GM18868 (cell line): ENCODE measurements around the gene SETD7.
"Not testable (repeated sequence)": the region's sequence is repeated elsewhere in the genome, so short reads cannot be mapped to it uniquely, and the experiment has no call there.

ENCODE experiments used
- ATAC-seq: cut with Tn5 transposase; IDR thresholded peaks from one replicate; pipeline ENCODE4 v1.9.1; 2021; ENCODE audit warnings: mild to moderate bottlenecking, moderate library complexity; ENCODE audit not compliant: unreplicated experiment

Gene SETD7

GRCh38 chr4:139470295-139470694 is 85.7 kb downstream of the SETD7 start:
- no peak for ATAC-seq

- ATAC-seq: no peak
Measured at GRCh38 chr4:139469869-139470268, 86.2 kb downstream of the SETD7 start.

- no peak for ATAC-seq
Measured at GRCh38 chr4:139469216-139469615, 86.8 kb downstream of the SETD7 start.

DNA sequence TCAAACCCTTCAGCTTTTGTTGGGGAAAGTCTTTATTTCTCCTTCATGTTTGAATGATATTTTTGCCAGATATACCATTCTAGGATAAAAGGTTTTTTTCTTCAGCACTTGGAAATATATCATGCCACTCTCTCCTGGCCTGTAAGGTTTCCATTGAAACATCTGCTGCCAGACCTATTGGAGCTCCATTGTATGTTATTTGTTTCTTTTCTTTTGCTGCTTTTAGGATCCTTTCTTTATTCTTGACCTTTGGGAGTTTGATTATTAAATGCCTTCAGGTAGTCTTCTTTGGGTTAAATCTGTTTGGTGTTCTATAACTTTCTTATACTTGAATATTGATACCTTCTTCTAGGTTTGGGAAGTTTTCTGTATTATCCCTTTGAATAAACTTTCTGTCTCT is 87.3 kb downstream of the SETD7 start:
- ATAC-seq: not testable (repeated sequence)

DNA sequence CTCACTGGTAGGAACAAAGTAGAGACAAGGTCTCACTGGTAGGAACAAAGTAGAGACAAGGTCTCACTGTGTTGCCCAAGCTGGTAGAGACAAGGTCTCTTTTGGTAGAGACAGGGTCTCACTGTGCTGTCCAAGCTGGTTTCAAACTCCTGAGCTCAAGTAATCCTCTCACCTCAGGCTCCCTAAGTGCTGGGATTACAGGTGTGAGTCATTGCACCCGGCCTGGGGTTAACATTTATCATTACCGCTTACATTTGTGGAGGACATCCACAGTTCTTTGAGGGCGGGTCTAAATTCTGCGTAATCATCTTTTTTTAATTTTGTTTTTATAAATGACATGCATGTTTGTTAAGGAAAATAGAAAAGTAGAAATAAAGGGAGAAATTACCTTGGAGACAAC is 90.1 kb downstream of the SETD7 start:
- ATAC-seq: no peak

- ATAC-seq: not testable (repeated sequence)
Measured at GRCh38 chr4:139464512-139464911, 91.5 kb downstream of the SETD7 start.

DNA sequence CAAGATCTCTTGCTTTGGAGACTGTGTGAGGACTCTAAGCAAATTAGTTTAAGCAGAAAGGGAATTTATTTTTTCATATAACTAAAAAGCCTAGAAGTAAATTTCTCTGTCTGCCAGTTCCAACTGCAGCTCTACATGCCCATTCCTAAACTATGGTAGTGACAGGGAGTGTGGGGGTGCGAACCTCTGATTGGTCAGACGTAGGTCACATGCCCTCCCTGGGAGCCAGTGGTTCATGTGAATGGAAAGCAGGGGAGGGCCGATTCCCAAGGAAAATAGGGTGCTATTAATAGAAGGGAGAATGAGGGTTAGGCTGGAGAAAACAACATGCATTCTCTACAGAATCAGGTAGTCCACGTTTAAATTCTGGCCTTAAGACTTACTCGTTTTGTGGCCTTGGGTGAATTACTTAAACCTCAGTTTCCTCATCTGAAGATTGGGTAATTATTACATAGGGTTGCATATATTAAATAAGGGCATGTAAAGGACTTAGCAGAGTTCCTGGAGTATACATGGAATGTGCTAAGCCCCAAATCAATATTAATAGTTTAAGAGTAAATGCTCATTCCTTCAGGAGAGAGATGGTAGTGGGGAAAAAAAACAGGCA is 94.9 kb downstream of the SETD7 start:
- ATAC-seq: no peak

- ATAC-seq: no peak
Measured at GRCh38 chr4:139460565-139460964, 95.5 kb downstream of the SETD7 start.

GRCh38 chr4:139458999-139459398 is 97.0 kb downstream of the SETD7 start:
- no peak for ATAC-seq

DNA sequence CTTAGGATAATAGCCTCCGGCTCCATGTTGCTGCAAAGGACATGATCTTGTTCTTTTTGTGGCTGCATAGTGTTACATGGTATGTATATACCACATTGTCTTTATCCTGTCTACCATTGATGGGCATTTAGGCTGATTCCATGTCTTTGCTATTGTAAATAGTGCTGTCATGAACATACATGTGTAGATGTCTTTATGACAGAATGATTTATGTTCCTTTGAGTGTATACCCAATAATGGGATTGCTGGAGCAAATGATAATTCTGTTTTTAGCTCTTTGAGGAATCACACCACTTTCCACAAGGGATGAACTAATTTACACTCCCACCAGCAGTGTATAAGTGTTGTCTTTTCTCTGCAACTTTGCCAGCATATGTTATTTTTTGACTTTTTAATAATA is 97.5 kb downstream of the SETD7 start:
- no peak for ATAC-seq

GRCh38 chr4:139457318-139457717 is 98.7 kb downstream of the SETD7 start:
- ATAC-seq: no peak

DNA sequence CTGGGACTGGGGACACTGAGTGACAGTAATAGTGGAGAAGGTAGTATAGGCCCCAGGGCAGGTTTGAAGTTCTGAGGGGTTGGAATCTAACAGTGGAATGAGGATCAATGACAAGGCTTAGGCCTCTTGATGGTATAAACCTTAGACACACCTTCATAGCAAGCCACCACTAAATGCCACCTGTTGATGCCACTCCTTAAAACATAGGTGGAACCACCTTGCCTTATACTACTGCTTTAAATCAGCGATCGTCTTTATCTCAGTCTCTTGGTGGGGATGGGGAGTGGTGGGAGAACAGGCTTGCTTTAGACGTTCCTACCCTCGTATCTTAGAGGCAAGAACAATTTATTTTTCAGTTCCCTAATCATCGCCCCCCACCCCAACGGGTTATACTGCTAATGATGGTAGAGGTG is 100.9 kb downstream of the SETD7 start:
- no peak for ATAC-seq

GRCh38 chr4:139454111-139455045 is 101.6 kb downstream of the SETD7 start, which contains the start of gene RAB33B:
Gene RAB33B (plus strand): TSS chr4:139454121. CDS start chr4:139454196, 75 bp downstream.
- peak; percentile 3 for ATAC-seq

- ATAC-seq: peak; percentile 88
Measured at GRCh38 chr4:139453371-139454110, 102.5 kb downstream of the SETD7 start.

GRCh38 chr4:139453041-139453370 is 103.0 kb downstream of the SETD7 start:
- peak; percentile 50 for ATAC-seq

DNA sequence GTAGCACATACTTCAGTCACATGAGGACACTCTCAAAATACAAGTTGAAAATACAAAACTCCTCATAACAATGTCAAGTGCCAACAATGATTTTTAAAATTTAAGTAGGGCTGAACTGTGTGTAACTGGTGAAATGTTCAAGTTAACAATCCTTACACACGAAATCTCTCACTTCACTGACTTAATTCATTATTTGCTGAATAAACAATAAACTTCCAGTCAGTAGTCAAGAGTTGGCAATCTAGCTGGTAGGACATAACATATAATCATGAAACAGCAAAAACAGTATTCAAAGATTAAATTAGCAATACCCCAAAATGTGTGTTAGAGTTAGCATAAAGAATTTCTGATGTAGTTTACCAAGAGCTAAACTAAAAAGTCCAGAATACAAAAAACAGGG is 104.0 kb downstream of the SETD7 start:
- no peak for ATAC-seq

DNA sequence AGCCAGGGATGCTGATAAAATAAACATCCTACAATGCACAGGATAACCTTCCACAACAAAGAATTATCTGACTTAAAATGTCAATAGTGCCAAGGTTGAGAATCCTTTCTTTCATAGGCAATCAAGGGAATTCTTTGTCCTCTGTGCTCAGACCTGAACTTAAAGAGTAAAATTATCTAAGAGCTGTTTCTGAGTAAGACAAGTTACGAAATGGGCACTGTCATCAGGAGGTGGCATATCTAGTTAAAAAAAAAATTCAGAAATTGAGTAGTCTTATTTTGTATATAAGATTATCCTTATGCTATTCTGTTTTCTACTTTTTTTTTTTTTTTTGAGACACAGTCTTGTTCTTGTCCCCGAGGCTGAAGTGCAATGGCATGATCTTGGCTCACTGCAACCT is 105.4 kb downstream of the SETD7 start:
- ATAC-seq: no peak

GRCh38 chr4:139447078-139447477 is 108.9 kb downstream of the SETD7 start:
- ATAC-seq: not testable (repeated sequence)
